ENCODE data around the gene STARD7.

The STARD7 gene

GRCh38 chr2:96188821-96189526 is 19.7 kb downstream of the STARD7 start:
- no peak for ATAC-seq
- no peak for TF ChIP-seq ZNF70 (CRISPR knock-in tag; IDR thresholded peaks at IDR 0.05)

GRCh38 chr2:96186562-96186961 is 22.1 kb downstream of the STARD7 start:
- no peak for ATAC-seq
- no peak for TF ChIP-seq POU6F1 (CRISPR knock-in tag; IDR thresholded peaks at IDR 0.05; ENCODE audit: borderline replicate concordance, low read depth)

- no peak for TF ChIP-seq PATZ1 (CRISPR knock-in tag; IDR thresholded peaks at IDR 0.05; ENCODE audit: borderline replicate concordance)
- no peak for TF ChIP-seq GLIS3 (CRISPR knock-in tag; IDR thresholded peaks at IDR 0.05)
Measured at GRCh38 chr2:96185516-96185915, 23.1 kb downstream of the STARD7 start.

GRCh38 chr2:96184989-96185388 is 23.6 kb downstream of the STARD7 start:
- TF ChIP-seq ARNTL (CRISPR knock-in tag; IDR thresholded peaks at IDR 0.05; ENCODE audit: borderline replicate concordance, low read depth) (no peak), ZNF565 (CRISPR knock-in tag; conservative IDR thresholded peaks at IDR 0.05; ENCODE audit: low read depth) (no peak), ZNF8 (CRISPR knock-in tag; IDR thresholded peaks at IDR 0.05) (no peak), TSHZ2 (CRISPR knock-in tag; IDR thresholded peaks at IDR 0.05) (no peak), ZFP30 (CRISPR knock-in tag; IDR thresholded peaks at IDR 0.05) (no peak)
- ATAC-seq, result no peak

More at GRCh38 chr2:96185516-96185915, 23.1 kb downstream of the STARD7 start:
- ATAC-seq, result no peak

GRCh38 chr2:96184188-96184587 is 24.4 kb downstream of the STARD7 start:
- ATAC-seq, result no peak
- no peak for TF ChIP-seq ZNF8 (CRISPR knock-in tag; IDR thresholded peaks at IDR 0.05)
- TF ChIP-seq TSHZ2 (CRISPR knock-in tag; IDR thresholded peaks at IDR 0.05), result no peak
- TF ChIP-seq TOX (CRISPR knock-in tag; IDR thresholded peaks at IDR 0.05; ENCODE audit: borderline replicate concordance), result no peak
- TF ChIP-seq ISL1 (CRISPR knock-in tag; IDR thresholded peaks at IDR 0.05), result no peak
- TF ChIP-seq TCF4 (CRISPR knock-in tag; IDR thresholded peaks at IDR 0.05; ENCODE audit: borderline replicate concordance), result no peak
- no peak for TF ChIP-seq ESRRG (CRISPR knock-in tag; IDR thresholded peaks at IDR 0.05)
- no peak for TF ChIP-seq PPARA (CRISPR knock-in tag; IDR thresholded peaks at IDR 0.05; ENCODE audit: borderline replicate concordance)
- TF ChIP-seq POU6F1 (CRISPR knock-in tag; IDR thresholded peaks at IDR 0.05; ENCODE audit: borderline replicate concordance, low read depth), result no peak
- no peak for TF ChIP-seq ZFP3 (CRISPR knock-in tag; IDR thresholded peaks at IDR 0.05)
- no peak for TF ChIP-seq CSRNP3 (CRISPR knock-in tag; IDR thresholded peaks at IDR 0.05)
- no peak for TF ChIP-seq ARNTL (CRISPR knock-in tag; IDR thresholded peaks at IDR 0.05; ENCODE audit: borderline replicate concordance, low read depth)
- no peak for TF ChIP-seq RARB (CRISPR knock-in tag; IDR thresholded peaks at IDR 0.05)
- TF ChIP-seq ZNF70 (CRISPR knock-in tag; IDR thresholded peaks at IDR 0.05), result no peak
